ENCODE results near the gene INPP5A. TPM values are rescaled to one million over a fixed set of nuclear protein-coding genes. Genes with fewer than 3 reads are reported as not detected.
A peak's percentile ranks its signal among the peaks of the same experiment; 100 is the strongest.
"Not testable (repeated sequence)": the region's sequence is repeated elsewhere in the genome, so short reads cannot be mapped to it uniquely, and the experiment has no call there.

The INPP5A gene
- total RNA-seq, 1 experiment from 2014 or later: 16.0 TPM

- DNase-seq (ENCODE audit: low read depth): no peak
Observed at GRCh38 chr10:132671228-132672154, 133.9 kb downstream of the INPP5A start.

GRCh38 chr10:132673746-132674145, 136.2 kb downstream of the INPP5A start:
- not testable (repeated sequence) for DNase-seq (ENCODE audit: low read depth)

GRCh38 chr10:132674311-132674710, 136.7 kb downstream of the INPP5A start:
- DNase-seq (ENCODE audit: low read depth): no peak

GRCh38 chr10:132675031-132675740, 137.6 kb downstream of the INPP5A start:
- no peak for DNase-seq (ENCODE audit: low read depth)

GRCh38 chr10:132676193-132676891, 138.8 kb downstream of the INPP5A start:
- DNase-seq (ENCODE audit: low read depth): no peak

GRCh38 chr10:132677096-132677472, 139.5 kb downstream of the INPP5A start:
- no peak for DNase-seq (ENCODE audit: low read depth)

- DNase-seq (ENCODE audit: low read depth): no peak
Observed at GRCh38 chr10:132677473-132678227, 140.1 kb downstream of the INPP5A start.

GRCh38 chr10:132678436-132679216, 141.0 kb downstream of the INPP5A start:
- DNase-seq (ENCODE audit: low read depth): no peak

- DNase-seq (ENCODE audit: low read depth): no peak
Observed at GRCh38 chr10:132679217-132679595, 141.6 kb downstream of the INPP5A start.

GRCh38 chr10:132679640-132680039, 142.1 kb downstream of the INPP5A start:
- no peak for DNase-seq (ENCODE audit: low read depth)

GRCh38 chr10:132680741-132681140, 143.2 kb downstream of the INPP5A start:
- not testable (repeated sequence) for DNase-seq (ENCODE audit: low read depth)

- no peak for DNase-seq (ENCODE audit: low read depth)
Observed at GRCh38 chr10:132681858-132682755, 144.5 kb downstream of the INPP5A start.

- DNase-seq (ENCODE audit: low read depth): peak; percentile 68
Observed at GRCh38 chr10:132684164-132684891, 146.7 kb downstream of the INPP5A start.

GRCh38 chr10:132685101-132685891, 147.7 kb downstream of the INPP5A start:
- peak; percentile 28 for DNase-seq (ENCODE audit: low read depth)

GRCh38 chr10:132685921-132686680, 148.5 kb downstream of the INPP5A start:
- no peak for DNase-seq (ENCODE audit: low read depth)

- DNase-seq (ENCODE audit: low read depth): no peak
Observed at GRCh38 chr10:132687181-132687892, 149.8 kb downstream of the INPP5A start.

All from LHCN-M2 (cell line).